D341Med (cell line): ENCODE measurements around the gene CCN6.
A peak's percentile ranks its signal among the peaks of the same experiment; 100 is the strongest.
"Not testable (repeated sequence)": the region's sequence is repeated elsewhere in the genome, so short reads cannot be mapped to it uniquely, and the experiment has no call there.

Source experiments
- DNase-seq: peaks from one replicate; pipeline ENCODE4 v3.0.0; 2012; ENCODE audit warnings: low spot score

CCN6 gene

DNA sequence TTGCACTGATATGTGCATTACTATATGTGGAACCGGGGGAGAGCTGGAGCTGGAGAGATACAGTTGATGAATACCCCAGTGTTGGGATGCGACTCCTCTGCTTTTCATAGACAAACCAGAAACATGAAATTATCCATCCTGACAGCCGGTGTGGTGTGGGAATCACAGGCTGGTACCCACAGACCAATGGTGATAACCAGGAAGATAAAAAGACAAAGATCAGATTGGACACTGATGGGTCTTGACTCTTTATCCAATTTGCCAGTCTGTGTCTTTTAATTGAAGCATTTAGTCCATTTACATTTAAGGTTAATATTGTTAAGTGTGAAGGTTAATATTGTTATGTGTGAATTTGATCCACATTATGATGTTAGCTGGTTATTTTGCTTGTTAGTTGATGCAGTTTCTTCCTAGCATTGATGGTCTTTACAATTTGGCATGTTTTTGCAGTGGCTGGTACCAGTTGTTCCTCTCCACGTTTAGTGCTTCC, 2.6 kb upstream of the CCN6 start:
- DNase-seq, result not testable (repeated sequence)

DNA sequence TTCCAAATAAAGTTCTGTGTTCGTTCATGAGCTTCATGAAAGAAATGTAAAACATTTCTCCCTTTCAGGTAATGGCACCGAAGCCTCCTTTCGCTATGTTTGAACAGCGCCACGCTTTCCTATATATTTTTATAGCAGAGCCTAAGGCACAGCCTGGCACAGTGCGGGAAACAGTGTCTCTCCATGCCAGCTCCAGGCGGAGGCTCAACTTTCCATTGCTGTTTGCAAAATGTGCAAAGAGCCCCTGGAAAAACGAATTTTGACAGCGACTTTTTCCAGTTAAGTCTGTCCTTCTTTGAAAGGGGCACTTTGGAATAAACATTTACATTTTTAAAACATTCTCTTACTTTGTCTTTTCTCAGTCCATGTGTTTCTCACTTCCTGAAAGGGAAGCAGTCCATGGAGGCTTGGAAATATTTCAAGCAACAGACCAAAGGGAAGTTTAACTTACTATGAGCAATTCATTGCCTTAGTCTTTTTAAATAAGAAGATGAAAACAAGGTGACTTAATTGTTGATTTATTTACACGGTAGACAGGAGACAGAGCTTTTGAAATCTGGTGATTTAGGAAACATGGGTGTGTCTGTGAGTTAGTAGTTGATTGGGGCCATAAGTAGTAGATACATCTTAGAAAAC, 769 bp downstream of the CCN6 start:
- no peak for DNase-seq

DNA sequence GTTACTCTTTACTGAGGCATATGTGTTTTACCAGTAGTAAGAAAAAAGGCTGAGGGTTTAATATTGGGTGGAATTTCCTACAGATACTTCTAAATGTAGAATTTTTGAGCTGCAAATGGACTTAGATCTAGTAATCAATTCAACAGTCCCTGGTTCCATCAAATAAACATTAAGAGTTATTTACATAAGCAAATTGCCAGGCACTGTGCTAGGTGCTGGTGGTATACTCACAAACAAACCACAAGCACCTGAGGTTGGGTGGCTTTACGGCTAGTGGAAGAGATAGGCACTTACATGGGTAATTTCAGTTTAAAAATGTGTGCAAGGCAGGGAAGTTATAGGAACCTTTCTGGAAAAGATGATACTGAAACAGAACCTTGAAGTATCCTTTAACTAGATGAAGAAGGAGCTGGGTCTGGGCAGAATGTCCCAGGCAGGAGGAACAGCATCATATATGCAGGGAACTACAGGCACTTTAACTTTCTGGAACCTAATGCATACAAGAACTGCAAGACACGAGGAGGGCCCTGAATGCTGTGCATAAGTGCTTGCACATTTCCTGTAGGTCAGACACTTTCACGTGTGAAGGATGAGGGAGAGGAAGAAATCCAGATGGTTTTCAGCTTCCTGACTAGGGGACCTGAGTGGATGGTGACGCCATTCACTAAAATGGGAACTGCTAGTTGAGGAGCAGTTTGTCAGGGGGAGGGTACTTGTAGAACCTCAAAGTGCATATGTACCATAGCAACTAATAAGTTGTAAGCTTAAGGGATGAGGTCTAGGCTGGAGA, 4.5 kb downstream of the CCN6 start:
- no peak for DNase-seq

DNA sequence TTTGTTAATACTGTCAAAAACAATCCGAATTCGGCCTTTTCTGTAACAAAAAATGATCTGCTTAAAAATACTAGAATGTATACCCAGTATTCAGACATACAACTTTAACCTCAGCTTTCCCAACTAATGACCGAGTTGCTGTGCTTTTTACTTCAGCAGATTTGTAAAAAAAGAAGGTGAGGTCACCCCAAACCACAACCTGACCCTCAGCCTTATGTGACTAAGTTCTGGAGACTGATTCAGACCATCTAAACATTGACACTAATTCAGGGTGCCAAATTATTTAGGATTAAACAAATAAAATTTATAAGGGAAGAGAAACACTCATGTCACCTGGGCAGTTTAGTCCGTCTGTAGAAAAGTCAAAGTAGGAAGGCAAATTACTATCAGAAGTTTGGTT, 7.7 kb downstream of the CCN6 start:
- DNase-seq, result no peak

DNA sequence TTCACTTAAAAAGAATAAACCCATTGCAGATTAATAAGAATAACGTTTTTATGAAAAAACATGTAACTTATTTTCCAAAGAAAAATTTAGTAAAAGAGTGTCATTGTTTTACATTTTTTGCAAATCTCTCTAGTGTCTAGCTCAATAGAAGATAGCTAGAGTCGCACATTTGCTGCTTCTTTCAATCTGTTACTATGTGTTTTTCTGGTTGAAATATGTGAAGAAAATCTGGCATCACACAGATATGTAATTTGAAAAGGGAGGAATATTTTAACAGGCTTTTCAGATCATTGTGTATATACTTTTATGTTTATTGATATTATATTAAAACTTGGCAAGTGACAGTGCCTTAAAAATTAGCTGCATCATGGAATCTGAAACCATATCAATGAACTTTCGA, 9.1 kb downstream of the CCN6 start:
- no peak for DNase-seq

DNA sequence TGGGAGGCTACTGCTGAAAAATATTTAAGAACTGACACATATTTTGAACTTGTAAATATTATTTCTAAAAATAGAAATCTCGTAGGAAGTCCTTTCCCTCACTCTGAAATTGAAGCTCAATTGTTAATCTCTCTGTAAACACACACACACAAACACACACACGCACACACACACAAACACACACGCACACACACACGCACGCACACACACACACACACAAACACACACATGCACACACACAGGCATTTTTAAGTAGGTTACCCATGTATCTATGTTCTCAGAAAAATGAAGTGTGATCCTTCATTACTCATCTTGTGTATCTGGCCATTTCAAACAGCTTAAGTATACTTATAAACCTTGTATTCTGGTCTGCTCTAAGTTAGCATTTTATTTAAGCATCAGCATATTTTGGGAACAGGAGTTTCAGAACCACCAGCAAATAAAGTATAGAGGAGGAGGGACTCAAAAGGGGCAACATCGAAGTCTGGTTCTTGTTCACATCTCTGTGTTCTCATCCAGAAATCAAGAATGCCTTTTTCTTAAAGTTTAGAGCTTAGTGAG, 11.6 kb downstream of the CCN6 start:
- DNase-seq, result no peak

DNA sequence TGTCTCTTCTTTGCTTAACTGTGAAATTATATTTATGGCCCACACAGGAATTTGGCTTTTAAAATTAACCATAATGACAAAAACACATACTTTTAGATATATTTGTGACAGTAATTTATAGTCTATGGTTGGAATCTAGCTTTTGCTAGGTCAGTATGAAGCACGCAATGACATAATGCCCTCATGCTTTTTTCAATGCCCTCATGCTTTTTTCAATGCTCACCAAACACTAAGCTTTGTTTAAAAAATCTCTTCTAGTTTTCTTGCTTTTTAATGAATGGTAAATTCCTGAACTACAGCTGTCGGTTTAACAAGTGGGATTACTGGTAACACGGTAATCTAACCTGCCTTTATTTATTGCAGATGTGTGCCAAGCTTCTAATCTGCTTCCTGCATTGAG, 12.7 kb downstream of the CCN6 start:
- DNase-seq, result no peak

DNA sequence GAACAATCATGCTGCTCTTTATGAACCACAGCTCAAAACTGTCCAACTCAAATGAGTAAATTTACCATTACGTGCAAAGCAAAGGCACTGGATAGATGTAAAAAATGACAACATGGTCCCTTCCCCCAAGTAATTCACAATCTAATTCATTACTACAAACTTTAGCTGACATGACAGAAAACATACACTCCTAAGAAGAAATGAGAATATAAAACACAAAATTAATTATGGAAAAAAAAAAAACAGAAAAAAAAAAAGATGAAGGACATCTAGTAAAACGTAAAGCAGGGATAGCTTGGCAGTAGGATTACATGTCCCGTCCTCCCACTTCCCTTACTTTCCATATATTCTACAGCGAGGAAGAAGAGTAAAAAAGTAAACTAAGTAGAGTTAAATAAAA, 27.7 kb downstream of the CCN6 start:
- no peak for DNase-seq

DNA sequence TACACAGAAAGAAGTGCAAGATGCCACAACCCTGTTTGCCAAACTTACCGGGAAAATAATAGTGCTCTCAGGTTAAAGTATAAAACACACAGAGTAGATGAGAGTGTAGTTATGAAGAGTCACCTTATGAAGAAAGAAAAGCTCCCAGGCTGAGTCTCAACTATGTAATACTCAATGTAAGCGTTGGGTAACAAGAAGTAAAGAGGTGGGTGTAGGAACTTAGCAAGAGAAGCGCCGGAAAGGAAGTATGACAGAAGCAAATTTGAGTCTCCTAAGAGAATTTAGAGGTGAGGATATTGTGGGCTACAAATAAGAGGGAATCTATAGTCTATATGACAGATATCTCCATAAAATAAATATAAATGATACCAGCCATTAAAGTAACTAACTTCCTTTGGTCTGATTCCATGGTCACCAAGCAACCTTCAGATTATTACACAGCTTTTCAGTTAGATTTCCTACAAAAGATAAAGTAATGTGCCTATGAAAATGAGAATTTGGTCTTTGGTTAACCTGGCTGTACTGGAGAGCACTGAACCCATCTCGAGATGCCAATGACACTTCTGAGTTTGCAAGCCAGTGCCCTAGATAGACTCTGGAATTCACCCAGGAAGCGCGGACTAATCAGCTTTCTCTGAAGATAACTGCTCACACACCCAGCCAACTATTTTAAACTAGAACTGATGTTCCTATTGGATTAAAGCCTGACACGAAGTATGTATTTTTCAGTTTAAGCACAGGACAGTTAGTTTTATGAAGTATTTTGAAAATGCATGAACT, 31.6 kb downstream of the CCN6 start:
- DNase-seq, result no peak

DNA sequence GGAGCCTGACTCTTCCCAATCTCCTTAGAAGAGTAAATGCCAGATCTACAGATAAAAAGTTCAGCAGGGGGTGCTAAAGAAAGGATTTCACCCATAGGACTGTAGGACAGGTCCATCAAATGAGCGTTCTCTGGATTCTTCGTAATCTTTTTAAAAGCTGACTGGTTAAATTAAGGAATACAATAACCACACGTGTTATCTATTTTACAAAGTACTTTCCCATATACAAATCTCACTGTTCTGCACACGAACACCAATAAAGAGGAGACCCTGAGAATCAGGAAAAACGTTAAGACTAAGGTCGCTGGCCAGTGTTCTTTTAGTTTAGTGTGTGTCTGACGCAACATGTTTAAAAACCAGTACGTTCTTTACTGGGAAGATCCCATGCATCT, 32.8 kb downstream of the CCN6 start:
- DNase-seq, result peak; percentile 54

DNA sequence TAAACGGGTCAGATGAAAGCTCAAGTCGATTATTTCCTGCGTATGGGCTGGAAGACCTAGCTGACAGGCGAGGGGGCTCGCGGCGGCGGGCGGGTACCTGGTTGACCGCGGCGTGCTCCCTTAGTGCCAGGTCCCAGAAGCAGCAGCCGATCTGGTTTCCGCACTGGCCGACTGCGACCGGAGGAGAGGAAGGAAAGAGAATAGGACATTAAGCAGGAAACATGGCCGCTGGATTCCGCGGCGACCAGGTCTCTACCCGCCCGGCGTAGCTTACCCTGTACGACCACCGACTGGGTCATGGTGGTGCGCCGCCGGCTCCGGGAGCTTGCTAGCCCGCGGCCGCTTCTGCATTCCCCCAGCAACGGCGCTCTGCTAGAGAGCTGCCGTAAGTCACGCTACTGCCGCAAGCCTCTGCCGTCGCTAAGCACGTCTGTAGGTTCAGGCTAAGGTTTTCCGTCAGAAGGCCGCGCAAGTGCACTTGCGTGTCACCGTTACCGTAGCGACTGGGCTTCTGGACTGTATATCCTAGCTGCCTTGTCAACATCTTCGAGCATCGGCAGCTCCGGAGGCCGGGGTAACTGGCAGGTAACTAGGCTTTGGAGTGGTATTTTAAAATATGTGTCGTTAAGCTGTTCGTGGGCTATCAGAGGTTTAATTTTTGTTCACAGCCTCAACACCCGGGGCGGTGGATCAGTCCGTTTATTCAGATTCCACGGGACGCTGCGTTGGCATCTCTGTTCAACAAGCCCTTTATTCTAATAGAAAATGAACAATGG, 33.4 kb downstream of the CCN6 start, which contains the start of the genes FAM229B and TUBE1:
FAM229B (plus strand) TSS at position 456 of the 776 bp plus-strand sequence. CDS start 11,693 bp downstream, outside the sequence.
TUBE1 (minus strand) TSS at position 347 of the 776 bp plus-strand sequence; CDS start at position 299, 48 bp downstream.
- DNase-seq, result peak; percentile 90

DNA sequence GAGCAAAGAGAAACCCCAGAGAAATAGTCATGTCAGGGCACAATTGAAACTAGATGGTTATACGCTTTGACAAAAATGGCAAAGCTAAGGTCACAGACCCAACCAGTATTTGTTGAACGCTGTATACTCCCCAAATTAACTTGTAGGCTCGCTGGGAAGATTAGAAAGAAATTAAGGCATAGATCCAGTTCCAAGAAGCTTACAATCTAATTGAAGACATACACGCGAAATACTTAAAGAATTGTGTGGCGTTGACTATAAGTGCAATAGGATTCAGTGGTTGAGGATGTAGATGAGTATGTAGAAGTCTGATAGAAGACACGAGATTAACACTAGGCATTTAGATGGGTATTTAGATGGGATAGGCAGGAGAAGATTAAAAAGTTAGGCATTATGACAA, 34.0 kb downstream of the CCN6 start:
- DNase-seq, result no peak

DNA sequence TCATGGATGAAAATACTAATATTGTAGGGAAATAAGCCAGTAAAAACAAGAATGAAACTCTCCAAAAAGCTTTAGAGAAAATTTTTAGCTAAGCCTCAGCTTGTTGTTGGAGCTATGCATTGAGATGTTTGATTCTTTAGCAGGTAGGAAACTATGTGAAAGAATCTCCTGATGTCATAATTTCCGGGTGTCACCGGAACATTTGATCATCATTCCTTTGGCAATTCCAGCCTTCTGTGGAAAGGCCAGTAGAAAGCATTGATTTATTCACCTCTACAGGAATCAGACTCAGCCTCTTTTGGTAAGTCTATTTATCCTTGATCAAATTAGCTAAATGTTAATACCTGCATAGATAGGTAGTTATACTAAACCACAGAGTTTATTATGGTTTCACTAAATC, 43.0 kb downstream of the CCN6 start:
- no peak for DNase-seq

DNA sequence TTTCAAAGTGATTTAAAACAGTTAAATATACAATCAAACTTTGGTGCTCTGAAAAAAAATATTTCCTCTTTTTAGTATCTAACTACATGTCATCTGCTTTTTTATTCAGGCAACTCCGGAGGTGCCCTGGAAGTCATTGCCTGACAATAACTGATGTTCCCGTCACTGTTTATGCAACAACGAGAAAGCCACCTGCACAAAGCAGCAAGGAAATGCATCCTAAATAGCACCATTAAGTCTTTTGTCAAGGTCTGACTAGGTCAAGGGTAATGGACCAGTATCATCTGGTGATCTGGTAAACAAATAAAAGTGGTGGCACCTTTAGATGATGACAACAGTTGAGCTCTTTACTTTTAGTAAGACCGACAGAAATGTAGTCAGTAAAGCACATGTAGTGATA, 46.7 kb downstream of the CCN6 start:
- no peak for DNase-seq

DNA sequence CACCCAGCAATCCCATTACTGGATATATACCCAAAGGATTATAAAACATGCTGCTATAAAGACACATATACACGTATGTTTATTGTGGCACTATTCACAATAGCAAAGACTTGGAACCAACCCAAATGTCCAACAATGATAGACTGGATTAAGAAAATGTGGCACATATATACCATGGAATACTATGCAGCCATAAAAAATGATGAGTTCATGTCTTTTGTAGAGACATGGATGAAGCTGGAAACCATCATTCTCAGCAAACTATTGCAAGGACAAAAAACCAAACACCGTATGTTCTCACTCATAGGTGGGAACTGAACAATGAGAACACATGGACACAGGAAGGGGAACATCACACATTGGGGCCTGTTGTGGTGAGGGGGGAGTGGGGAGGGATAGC, 52.1 kb downstream of the CCN6 start:
- not testable (repeated sequence) for DNase-seq

DNA sequence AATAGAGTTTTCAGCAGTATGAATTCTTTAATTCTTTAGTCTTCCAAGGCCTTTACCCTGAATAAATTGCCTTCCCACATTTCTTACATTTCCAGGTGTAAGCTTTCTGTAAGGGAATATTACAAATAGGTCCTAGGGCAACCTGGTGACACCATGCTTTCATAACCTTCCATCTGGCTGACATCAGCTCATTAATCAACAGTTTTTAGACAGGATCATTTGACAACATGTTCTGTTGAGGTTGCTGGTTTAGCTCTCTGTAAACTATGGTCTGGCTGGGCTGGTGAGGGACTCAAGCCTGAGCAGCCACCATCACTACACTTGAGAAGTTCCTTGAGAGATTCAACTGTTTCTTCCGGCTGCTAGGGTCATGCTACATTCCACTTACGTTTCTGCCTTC, 52.7 kb downstream of the CCN6 start:
- DNase-seq, result no peak

DNA sequence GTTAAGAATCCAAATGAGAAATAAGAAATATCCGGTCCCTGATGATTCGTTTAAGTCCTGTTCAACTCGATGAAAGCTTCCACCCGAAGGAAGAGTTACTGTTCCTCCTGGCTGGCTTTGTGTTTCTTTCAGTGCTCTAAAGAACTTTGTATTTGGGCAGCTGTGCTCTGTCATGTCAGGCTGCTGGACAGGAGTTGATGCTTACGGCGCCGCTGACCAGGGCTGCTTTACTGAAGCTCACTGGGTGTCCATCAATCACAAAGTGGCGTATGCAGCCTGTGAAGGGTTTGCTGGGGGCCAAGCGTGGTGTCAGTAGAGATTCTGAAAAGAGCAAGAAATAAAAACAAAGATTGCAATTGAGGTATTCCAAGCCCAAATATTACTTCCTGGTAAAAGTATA, 55.4 kb downstream of the CCN6 start:
- no peak for DNase-seq

DNA sequence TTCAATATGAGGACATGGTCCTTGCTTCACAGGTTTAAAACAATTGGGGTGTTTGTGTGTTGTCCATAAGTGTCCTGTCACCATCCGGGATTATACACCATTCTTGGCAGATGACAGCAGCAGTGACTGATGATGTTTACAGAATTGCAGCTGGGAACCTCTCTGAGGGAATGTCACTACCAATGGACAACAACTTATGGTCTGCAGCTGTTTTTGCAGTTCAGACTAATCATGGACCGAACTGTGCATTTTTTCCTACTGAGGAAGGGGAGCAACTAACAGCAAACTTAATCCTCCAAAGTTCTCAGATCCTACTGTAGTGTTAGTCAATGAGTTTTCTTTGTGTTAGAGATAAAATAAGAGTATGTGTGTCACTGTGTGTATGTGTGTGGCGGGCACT, 59.5 kb downstream of the CCN6 start:
- no peak for DNase-seq

DNA sequence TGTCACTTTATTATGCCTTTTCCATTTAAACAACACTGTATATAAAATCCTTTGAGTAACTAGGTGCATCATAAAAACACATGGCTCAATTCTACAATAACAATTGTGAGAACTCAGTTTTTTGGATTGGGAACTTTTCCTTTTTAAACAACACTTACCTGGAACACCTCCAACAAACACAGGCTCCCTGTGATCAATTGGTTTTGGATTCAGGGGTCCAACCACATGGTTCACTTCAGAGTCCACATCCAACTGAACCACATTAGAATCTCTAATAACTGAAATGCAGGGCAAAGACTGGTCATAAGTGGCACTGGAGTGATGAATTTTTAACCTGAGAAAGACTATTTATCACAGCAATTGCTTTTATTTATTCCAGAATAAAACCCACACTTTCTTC, 60.0 kb downstream of the CCN6 start:
- DNase-seq, result no peak

DNA sequence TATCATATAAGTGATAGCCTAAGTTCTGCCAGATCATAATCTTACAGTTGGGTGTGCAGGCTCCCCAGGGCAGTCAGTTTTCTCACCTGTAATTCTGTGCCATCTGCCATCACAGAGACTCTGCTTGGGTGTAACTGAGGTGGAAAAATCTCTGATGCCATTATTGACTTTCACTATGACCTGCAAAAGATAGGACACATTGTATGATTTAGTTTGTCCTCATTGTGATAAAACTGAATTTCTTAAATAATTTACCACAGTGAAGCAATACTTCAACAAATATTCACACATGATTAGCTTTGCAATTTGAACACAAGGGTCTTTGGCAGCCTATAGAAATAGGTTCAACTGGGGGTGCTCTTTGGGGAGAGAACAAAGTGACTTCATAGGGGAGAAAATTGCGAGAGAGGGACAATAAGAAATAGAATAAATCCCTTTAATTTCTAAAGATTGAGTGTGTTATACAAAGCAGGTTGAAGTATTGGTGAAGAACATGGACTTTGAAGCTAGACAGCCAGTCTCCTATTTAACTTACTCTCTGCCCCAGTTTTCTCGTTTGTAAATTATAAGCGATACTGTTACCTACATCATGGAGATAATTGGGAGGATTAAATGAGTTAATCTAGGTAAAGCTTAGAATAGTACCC, 60.8 kb downstream of the CCN6 start:
- no peak for DNase-seq

DNA sequence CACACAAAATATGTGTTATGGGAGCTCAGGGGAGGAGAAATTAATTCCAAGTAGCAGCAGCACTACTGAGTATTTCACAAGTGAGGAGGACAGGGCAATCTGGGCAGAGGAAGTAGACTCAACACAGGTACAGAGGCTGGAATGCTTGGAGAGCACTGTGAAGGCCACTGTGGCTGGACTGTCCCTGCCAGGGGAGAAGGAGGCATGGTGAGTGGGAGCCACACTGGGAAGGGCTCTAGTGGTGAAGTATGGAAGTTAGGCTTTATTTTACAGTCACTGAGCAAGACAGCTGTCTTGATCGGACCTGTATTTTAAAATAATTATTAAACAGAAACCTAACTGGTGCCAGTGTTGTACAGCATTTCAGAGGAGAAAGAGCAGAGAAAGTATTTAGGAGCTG, 62.3 kb downstream of the CCN6 start:
- DNase-seq, result no peak
